Adrenal gland (tissue), 12 donors: Measurements from ENCODE around the gene ARHGEF10L. TPM values are rescaled to one million over a fixed set of nuclear protein-coding genes. Genes with fewer than 3 reads are reported as not detected.
A peak's percentile ranks its signal among the peaks of the same experiment; 100 is the strongest.

Experiments
- DNase-seq, 7 donors: peaks; one replicate each; pipeline ENCODE4 v3.0.0-alpha.2; 2019 to 2020
- H3K27ac ChIP-seq, 5 donors: fragments of 200-600 bp; sonication (generic) in 4 of 5; 1 replicate in 3 of 5; 2 replicates in 2 of 5; pipeline versions ENCODE4 v1.5.1 to v1.8.0; 2016 to 2020; ENCODE audit warnings: mild to moderate bottlenecking in 1 of 5
- H3K27me3 ChIP-seq: fragments of 200-600 bp; 2 replicates; pipeline ENCODE4 v1.8.0; 2021
- H3K36me3 ChIP-seq, 2 donors: fragments of 200-600 bp; replicated peaks in 1 of 2; 1 replicate in 1 of 2; 2 replicates in 1 of 2; pipeline versions ENCODE4 v1.5.1 to v1.8.0; 2018 to 2022
- H3K4me1 ChIP-seq, 2 donors: fragments of 200-600 bp; replicated peaks in 1 of 2; 1 replicate in 1 of 2; 2 replicates in 1 of 2; pipeline versions ENCODE4 v1.5.1 to v1.8.0; 2018 to 2021
- H3K4me3 ChIP-seq, 4 donors: fragments of 200-600 bp; sonication (generic) in 3 of 4; one replicate each; pipeline ENCODE4 v1.5.1; 2016 to 2018
- H3K9me3 ChIP-seq, 3 donors: fragments of 200-600 bp; sonication (generic) in 1 of 3; replicated peaks in 1 of 3; 1 replicate in 2 of 3; 2 replicates in 1 of 3; pipeline versions ENCODE4 v1.5.1 to v1.8.0; 2016 to 2021
- CTCF ChIP-seq, 6 experiments: fragments of 450-650 bp in 4 of 6; fragments of 200-600 bp in 2 of 6; sonication (generic) in 1 of 6; IDR thresholded peaks; 1 replicate in 5 of 6; 2 replicates in 1 of 6; pipeline versions ENCODE4 v1.5.1 to v1.8.0; 2016 to 2021; ENCODE audit warnings: antibody characterized with exemption in 6 of 6, mild to moderate bottlenecking in 2 of 6, moderate library complexity in 1 of 6
- POLR2A ChIP-seq, 2 donors: fragments of 450-650 bp; IDR thresholded peaks; one replicate each; pipeline ENCODE4 v1.6.1; 2017; ENCODE audit warnings: antibody characterized with exemption in 2 of 2, mild to moderate bottlenecking in 2 of 2, moderate library complexity in 1 of 2
- WGBS, 4 donors: extraction: QIAGEN DNeasy Blood & Tissue Kit in 2 of 4; methylation state at CpG; one replicate each; pipeline versions ENCODE4 v1.1.5 to v1.1.7; 2013 to 2017; 5-methylcytosine and 5-hydroxymethylcytosine counted together
- intact Hi-C, 2 donors: fragments of 100-400 bp; cut with DNase I; formaldehyde crosslinking; loops; one replicate each; pipeline versions ENCODE4 v1.14.1 to v1.15.0; 2022 to 2023
- polyA plus RNA-seq, 3 donors: library from polyadenylated mRNA; stranded (reverse); fragments of 200-250 nt in 2 of 3; fragments of 350-450 nt in 1 of 3; fragmentation: Illumina TruSeq in 1 of 3; extraction: RNeasy Lipid Tissue Mini Kit (QIAGEN cat#74804) in 1 of 3; gene quantifications; one replicate each; pipeline ENCODE4 v1.2.3, GENCODE V29; 2013 to 2014
- total RNA-seq, 9 donors: library from RNA; depleted of rRNA in 4 of 9; stranded (reverse); fragments of >200 nt in 4 of 9; fragments of 120-200 nt in 1 of 9; fragmentation: NEBNext Ultra II Directional in 1 of 9; extraction: Animal tissue kit (Norgen Biotek cat#: 25700) in 1 of 9; gene quantifications; one replicate each; pipeline versions ENCODE4 v1.1.0 to v1.2.4, GENCODE V29; 2013 to 2023
- donor health status: healthy with polysubstance abuse.
- donor health status: Bipolar disorder and iron deficiency.
- donor health status: DM: yes; HTN: yes; CAD: no.
- donor health status: DM: no; HTN: no; CAD: no.
- donor health status: DM: no; HTN: no; CAD: no.
- donor health status: DM: yes; HTN: yes; CAD: no.

The ARHGEF10L gene
- total and polyA plus RNA-seq, 12 donors, result 1.7 to 54.9 (median 30.1) TPM

DNA sequence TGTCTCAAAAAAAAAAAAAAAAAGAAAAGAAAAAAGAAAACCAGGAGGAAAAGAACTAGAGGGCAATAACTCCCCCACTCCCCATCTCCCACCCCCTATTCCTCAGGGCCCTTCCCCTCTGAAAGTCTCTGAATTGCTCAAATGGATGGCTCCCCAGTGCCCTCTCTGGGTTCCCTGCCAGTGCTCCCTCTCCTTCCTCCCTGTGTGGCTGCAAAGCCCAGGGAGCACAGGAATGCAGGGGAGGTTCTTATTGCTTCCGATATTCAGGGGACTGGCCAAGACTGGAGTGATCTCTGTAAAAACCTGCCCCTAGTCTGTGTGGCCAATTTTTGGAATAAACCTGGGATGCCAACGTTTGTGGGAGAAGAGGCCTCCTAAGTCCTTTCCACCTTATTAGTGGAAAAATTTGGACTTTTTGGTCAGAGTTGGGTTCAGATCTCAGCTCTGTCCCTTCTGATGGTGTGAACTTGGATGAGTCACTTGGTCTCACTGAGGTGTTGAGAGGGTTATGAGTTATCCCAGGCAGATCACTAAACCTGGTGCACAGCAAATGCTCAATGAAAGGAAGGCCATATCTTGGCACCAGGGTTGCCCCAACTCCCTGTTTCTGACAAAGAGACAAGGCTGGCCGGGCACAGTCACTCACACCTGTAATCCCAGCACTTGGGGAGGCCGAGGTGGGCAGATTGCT, 13.4 kb upstream of the ARHGEF10L start:
- no peak for TF ChIP-seq CTCF (IDR thresholded peaks at IDR 0.05)
- no peak for TF ChIP-seq POLR2A (IDR thresholded peaks at IDR 0.05)
- no peak overlapping the region for H3K4me3 ChIP-seq
- H3K36me3 ChIP-seq, result no peaks in the 10 kb centered on the region
- no peaks in the 10 kb centered on the region for H3K9me3 ChIP-seq
- WGBS, 4 donors, result 72 to 80% (median 75%) methylated on average over 3 to 4 of the region's 4 CpGs
- no peak for DNase-seq
- no peaks in the 10 kb centered on the region for H3K27me3 ChIP-seq
- peaks cover 6 to 10% of the 10 kb centered on the region in 2 donors for H3K4me1 ChIP-seq
- peak overlapping the region in 1 of 5 donors; percentile 56 for H3K27ac ChIP-seq
- intact Hi-C loops, result no loop called here

DNA sequence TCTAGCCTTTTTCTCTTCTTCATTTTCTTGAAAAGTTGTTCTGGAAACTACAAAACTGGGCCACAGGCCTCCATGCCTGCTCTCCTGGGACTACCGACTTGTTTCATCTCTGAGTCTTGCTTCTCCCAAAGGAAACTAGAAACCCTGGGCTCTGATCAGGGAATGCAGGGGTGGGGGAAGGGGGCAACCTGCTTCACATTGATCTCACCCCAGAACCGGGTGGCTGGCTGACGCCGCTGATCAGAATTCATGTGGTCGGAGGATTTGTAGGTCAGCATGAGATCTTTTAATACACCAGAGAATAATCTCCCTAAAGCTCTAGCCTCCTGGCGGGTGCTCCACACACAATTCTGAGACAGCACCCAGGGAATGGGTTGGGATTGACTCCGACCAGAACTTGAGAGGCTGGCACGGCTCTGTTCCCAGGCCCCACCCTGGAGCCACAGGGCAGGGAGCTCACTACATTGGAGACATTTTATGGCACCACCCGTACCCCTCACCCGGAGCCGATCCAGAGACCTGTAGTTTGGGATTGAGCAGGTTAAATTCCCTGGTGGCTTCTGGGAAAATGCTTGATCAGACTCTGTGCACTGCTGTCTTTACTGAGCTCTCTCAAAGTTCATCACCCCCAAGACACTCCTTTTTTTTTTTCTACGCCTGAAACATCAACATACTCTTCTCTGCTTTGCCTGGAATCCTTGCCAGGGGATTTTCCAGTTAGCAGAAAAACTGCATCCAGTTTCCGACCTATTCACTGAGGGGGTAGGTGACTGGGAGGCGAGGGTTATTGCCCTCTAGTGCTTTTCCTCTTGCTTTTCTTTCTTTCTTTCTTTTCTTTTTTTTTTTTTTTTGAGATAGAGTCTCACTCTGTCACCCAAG, 12.2 kb upstream of the ARHGEF10L start:
- Histone ChIP-seq H3K27ac (peak overlapping the region in 4 of 5 donors; percentile 41 to 82 (median 64)), H3K9me3 (no peaks in the 10 kb centered on the region), H3K4me3 (no peak overlapping the region), H3K36me3 (no peaks in the 10 kb centered on the region), H3K4me1 (peaks cover 18 to 21% of the 10 kb centered on the region in 2 donors), H3K27me3 (no peaks in the 10 kb centered on the region)
- 53 to 66% (median 61%) methylated on average over 11 to 14 of the region's 14 CpGs for WGBS, 4 donors
- intact Hi-C loops, result no loop called here
- peak in 6 of 7 donors; percentile 54 to 78 (median 66) for DNase-seq
- TF ChIP-seq POLR2A (IDR thresholded peaks at IDR 0.05) (no peak), CTCF (IDR thresholded peaks at IDR 0.05) (no peak)

- TF ChIP-seq CTCF (IDR thresholded peaks at IDR 0.05) (no peak), POLR2A (IDR thresholded peaks at IDR 0.05) (no peak)
- DNase-seq, result no peak
- Histone ChIP-seq H3K4me1 (peaks cover 24 to 27% of the 10 kb centered on the region in 2 donors), H3K27ac (no peak overlapping the region), H3K36me3 (no peaks in the 10 kb centered on the region), H3K27me3 (no peaks in the 10 kb centered on the region), H3K4me3 (no peak overlapping the region), H3K9me3 (no peaks in the 10 kb centered on the region)
- intact Hi-C loops, result no loop called here
Measured at GRCh38 chr1:17529381-17529780, 10.1 kb upstream of the ARHGEF10L start.

GRCh38 chr1:17531343-17531681, 8.2 kb upstream of the ARHGEF10L start:
- 51 to 100% (median 62%) methylated on average over 2 to 4 of the region's 4 CpGs for WGBS, 4 donors
- TF ChIP-seq POLR2A (IDR thresholded peaks at IDR 0.05), result no peak
- no peak for TF ChIP-seq CTCF (IDR thresholded peaks at IDR 0.05)
- peaks cover 23 to 24% of the 10 kb centered on the region in 2 donors for H3K4me1 ChIP-seq
- peak overlapping the region in 4 of 5 donors; percentile 75 to 90 (median 86) for H3K27ac ChIP-seq
- H3K27me3 ChIP-seq, result no peaks in the 10 kb centered on the region
- DNase-seq, result no peak
- H3K4me3 ChIP-seq, result no peak overlapping the region
- no peaks in the 10 kb centered on the region for H3K9me3 ChIP-seq
- intact Hi-C loops, result no loop called here
- H3K36me3 ChIP-seq, result no peaks in the 10 kb centered on the region
